MCF 10A (cell line): ENCODE data around the gene ABHD14A. TPM values are rescaled to one million over a fixed set of nuclear protein-coding genes. Genes with fewer than 3 reads are reported as not detected.

ENCODE experiments used
- BruUV-seq: library from RNA; stranded (reverse); fragments of 400-500 nt; replicated peaks from 2 replicates; lab custom pipeline; 2021; lab: Mats Ljungman, UMichigan
- CTCF ChIA-PET: fragments of 300-600 bp; sonication (Branson Sonifier 250); formaldehyde crosslinking; extraction: SDS; loops from one replicate; lab custom pipeline; 2021; ENCODE audit warnings: antibody characterized with exemption, inconsistent platforms; lab: Yijun Ruan, JAX
- POLR2A ChIA-PET: fragments of 300-600, 350-650 bp; sonication (Branson Sonifier 250); formaldehyde crosslinking; extraction: SDS; loops from one replicate; lab custom pipeline; 2020; ENCODE audit warnings: antibody characterized with exemption, inconsistent platforms; lab: Yijun Ruan, JAX
- DNase-seq: peaks from one replicate; pipeline ENCODE4 v3.0.0-alpha.2; 2018; ENCODE audit not compliant: unreplicated experiment
- H3K27ac Mint-ChIP-seq: one replicate; pipeline ENCODE4 v1.8.0; 2022; ENCODE audit warnings: mild to moderate bottlenecking, low read depth, mixed read lengths; ENCODE audit not compliant: unreplicated experiment
- H3K27me3 Mint-ChIP-seq: one replicate; pipeline ENCODE4 v1.8.0; 2022; ENCODE audit warnings: mixed read lengths; ENCODE audit not compliant: insufficient read depth, unreplicated experiment
- H3K36me3 Mint-ChIP-seq: one replicate; pipeline ENCODE4 v1.8.0; 2022; ENCODE audit warnings: mild to moderate bottlenecking, moderate library complexity, mixed read lengths; ENCODE audit not compliant: insufficient read depth, unreplicated experiment
- H3K4me1 Mint-ChIP-seq: one replicate; pipeline ENCODE4 v1.8.0; 2022; ENCODE audit warnings: mixed read lengths; ENCODE audit not compliant: insufficient read depth, unreplicated experiment
- H3K4me3 Mint-ChIP-seq: one replicate; pipeline ENCODE4 v1.8.0; 2022; ENCODE audit warnings: mild to moderate bottlenecking, moderate library complexity, mixed read lengths; ENCODE audit not compliant: unreplicated experiment
- H3K9me3 Mint-ChIP-seq: one replicate; pipeline ENCODE4 v1.8.0; 2022; ENCODE audit warnings: mixed read lengths; ENCODE audit not compliant: unreplicated experiment
- intact Hi-C: fragments of 100-400 bp; cut with micrococcal nuclease; formaldehyde crosslinking; loops from 2 replicates; pipeline ENCODE4 v1.14.1; 2022
- total RNA-seq: library from RNA; stranded (reverse); gene quantifications from 2 replicates; pipeline ENCODE4 v1.2.3, GENCODE V29; 2022
- TF ChIP-seq, protein P1 (sequence below): fragments of 200-600 bp; IDR thresholded peaks from one replicate; pipeline ENCODE4 v1.8.0; 2022; ENCODE audit warnings: antibody characterized with exemption, mild to moderate bottlenecking; ENCODE audit not compliant: unreplicated experiment

ABHD14A gene
- total RNA-seq, 1 experiment from 2014 or later, result 8.1 TPM

DNA sequence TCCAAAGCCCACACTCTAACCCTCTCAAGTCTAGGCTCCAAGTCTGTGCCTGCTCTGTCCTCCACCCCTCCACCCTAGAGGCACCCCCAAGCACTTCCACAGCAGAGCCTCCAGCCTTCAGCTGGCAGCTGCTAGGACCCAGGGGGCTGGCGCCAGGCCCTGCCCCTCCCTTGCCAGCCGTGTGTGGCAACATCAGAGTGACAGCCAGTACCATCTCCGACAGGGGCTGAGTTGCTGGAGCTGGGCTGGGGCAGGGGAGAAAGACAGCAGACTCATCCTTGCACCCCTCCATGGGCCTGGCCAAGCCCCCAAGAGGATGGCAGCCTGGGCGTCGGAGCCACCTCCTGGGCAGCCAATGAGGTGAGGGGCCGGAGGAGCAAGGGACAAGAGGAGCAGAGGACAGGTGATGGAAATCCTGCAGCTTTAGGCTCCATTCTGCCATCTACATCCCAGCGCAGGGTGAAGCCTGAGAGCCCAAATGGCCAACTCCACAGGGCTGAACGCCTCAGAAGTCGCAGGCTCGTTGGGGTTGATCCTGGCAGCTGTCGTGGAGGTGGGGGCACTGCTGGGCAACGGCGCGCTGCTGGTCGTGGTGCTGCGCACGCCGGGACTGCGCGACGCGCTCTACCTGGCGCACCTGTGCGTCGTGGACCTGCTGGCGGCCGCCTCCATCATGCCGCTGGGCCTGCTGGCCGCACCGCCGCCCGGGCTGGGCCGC is 19.5 kb upstream of the ABHD14A start, which contains the start of gene GPR62:
Gene GPR62, plus strand, starts transcription at position 207 of the 718 bp plus-strand sequence. Its CDS starts 272 bp downstream, at position 479.
- no peak within 1 kb of the TSS for H3K4me3 Mint-ChIP-seq
- no peak for DNase-seq
- H3K9me3 Mint-ChIP-seq, result no peaks in the 10 kb centered on the region
- CTCF ChIA-PET, result interaction anchor here (0.5 kb wide), 1 partner anchor 658 kb away, joined by 4 read pairs; no protein-coding TSS in a partner anchor
- intact Hi-C loops, result no loop called here
- no peaks in the 10 kb centered on the region for H3K36me3 Mint-ChIP-seq
- POLR2A ChIA-PET, result interaction anchor here (0.5 to 0.7 kb wide), 2 partner anchors 434 to 660 kb away, joined by 3 to 5 read pairs; no protein-coding TSS in a partner anchor
- BruUV-seq, result no TSS peak
- no peaks in the 10 kb centered on the region for H3K27me3 Mint-ChIP-seq
- peaks cover 14% of the 10 kb centered on the region for H3K4me1 Mint-ChIP-seq
- TF ChIP-seq, protein P1, sequence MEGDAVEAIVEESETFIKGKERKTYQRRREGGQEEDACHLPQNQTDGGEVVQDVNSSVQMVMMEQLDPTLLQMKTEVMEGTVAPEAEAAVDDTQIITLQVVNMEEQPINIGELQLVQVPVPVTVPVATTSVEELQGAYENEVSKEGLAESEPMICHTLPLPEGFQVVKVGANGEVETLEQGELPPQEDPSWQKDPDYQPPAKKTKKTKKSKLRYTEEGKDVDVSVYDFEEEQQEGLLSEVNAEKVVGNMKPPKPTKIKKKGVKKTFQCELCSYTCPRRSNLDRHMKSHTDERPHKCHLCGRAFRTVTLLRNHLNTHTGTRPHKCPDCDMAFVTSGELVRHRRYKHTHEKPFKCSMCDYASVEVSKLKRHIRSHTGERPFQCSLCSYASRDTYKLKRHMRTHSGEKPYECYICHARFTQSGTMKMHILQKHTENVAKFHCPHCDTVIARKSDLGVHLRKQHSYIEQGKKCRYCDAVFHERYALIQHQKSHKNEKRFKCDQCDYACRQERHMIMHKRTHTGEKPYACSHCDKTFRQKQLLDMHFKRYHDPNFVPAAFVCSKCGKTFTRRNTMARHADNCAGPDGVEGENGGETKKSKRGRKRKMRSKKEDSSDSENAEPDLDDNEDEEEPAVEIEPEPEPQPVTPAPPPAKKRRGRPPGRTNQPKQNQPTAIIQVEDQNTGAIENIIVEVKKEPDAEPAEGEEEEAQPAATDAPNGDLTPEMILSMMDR, result no peak
- H3K27ac Mint-ChIP-seq, result no peak within 1 kb of the TSS

DNA sequence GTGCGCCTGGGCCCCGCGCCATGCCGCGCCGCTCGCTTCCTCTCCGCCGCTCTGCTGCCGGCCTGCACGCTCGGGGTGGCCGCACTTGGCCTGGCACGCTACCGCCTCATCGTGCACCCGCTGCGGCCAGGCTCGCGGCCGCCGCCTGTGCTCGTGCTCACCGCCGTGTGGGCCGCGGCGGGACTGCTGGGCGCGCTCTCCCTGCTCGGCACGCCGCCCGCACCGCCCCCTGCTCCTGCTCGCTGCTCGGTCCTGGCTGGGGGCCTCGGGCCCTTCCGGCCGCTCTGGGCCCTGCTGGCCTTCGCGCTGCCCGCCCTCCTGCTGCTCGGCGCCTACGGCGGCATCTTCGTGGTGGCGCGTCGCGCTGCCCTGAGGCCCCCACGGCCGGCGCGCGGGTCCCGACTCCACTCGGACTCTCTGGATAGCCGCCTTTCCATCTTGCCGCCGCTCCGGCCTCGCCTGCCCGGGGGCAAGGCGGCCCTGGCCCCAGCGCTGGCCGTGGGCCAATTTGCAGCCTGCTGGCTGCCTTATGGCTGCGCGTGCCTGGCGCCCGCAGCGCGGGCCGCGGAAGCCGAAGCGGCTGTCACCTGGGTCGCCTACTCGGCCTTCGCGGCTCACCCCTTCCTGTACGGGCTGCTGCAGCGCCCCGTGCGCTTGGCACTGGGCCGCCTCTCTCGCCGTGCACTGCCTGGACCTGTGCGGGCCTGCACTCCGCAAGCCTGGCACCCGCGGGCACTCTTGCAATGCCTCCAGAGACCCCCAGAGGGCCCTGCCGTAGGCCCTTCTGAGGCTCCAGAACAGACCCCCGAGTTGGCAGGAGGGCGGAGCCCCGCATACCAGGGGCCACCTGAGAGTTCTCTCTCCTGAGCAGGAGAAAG is 18.7 kb upstream of the ABHD14A start:
- DNase-seq, result no peak
- POLR2A ChIA-PET, result interaction anchor here (0.5 kb wide), 1 partner anchor 660 kb away, joined by 5 read pairs; no protein-coding TSS in a partner anchor
- H3K4me3 Mint-ChIP-seq, result no peak overlapping the region
- no peak overlapping the region for H3K27ac Mint-ChIP-seq
- TF ChIP-seq, protein P1, result no peak
- H3K4me1 Mint-ChIP-seq, result peaks cover 14% of the 10 kb centered on the region
- no TSS peak for BruUV-seq
- intact Hi-C loops, result no loop called here
- CTCF ChIA-PET, result no interaction called here
- no peaks in the 10 kb centered on the region for H3K36me3 Mint-ChIP-seq
- no peaks in the 10 kb centered on the region for H3K27me3 Mint-ChIP-seq
- H3K9me3 Mint-ChIP-seq, result no peaks in the 10 kb centered on the region

DNA sequence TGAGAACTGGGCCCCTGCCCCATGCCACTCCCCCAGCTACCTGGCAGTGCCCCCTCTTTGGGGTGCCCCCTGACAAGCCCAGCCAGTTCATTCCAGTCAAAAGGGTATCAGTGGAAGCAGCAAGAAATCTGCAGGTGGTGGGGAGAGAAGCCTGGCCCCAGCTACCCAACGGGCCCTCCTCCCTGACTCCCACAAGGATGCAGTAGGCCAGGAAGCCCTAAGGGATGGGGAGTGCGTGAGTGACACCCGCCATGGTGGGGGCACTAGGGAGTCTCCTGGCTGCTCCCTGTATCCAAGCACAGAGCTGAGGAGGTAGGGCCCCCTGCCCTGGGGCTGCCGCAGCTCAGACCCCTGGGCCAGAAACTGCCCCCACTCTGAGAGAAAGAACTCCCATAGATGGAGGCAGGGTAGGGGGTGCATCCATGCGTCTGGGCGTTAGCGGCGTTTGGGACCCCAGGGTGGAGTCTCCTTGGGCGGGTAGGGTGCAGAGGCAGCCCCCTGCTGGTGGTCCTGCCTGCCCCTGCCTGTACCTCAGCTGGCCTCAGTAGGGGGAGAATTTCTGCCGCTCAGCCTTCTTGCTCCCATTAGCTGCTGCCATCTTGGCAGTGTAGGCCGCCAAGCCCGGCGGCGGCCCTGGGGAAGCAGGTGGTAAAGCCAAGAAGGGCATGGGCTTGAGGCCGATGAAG is 17.2 kb upstream of the ABHD14A start:
- CTCF ChIA-PET, result interaction anchor here (0.6 kb wide), 1 partner anchor 384 kb away, joined by 3 read pairs; no protein-coding TSS in a partner anchor
- intact Hi-C loops, result no loop called here
- peaks cover 14% of the 10 kb centered on the region for H3K4me1 Mint-ChIP-seq
- H3K9me3 Mint-ChIP-seq, result no peaks in the 10 kb centered on the region
- TF ChIP-seq, protein P1, result no peak
- no peaks in the 10 kb centered on the region for H3K27me3 Mint-ChIP-seq
- H3K4me3 Mint-ChIP-seq, result no peak overlapping the region
- TSS peak; percentile 28 for BruUV-seq
- POLR2A ChIA-PET, result interaction anchor here (0.8 kb wide), 1 partner anchor 16 kb away, joined by 3 read pairs; the partner anchor contains the start of gene ABHD14B
- H3K36me3 Mint-ChIP-seq, result no peaks in the 10 kb centered on the region
- no peak overlapping the region for H3K27ac Mint-ChIP-seq
- no peak for DNase-seq
